ENCODE measurements around the gene NRARP. TPM values are rescaled to one million over a fixed set of nuclear protein-coding genes. Genes with fewer than 3 reads are reported as not detected.

The NRARP gene
- total RNA-seq, 1 experiment from 2014 or later, result 24.7 TPM

GRCh38 chr9:137303893-137304382 is 1.9 kb upstream of the NRARP start:
- H3K4me1 ChIP-seq, result peaks cover 23% of the 10 kb centered on the region
- no peak for DNase-seq
- no peaks in the 10 kb centered on the region for H3K36me3 ChIP-seq (ENCODE audit: control insufficient read depth, insufficient read depth, low read length)
- Mint-ChIP-seq H3K27me3 (ENCODE audit: insufficient read depth, unreplicated experiment) (no peaks in the 10 kb centered on the region), H3K27ac (ENCODE audit: unreplicated experiment) (no peak overlapping the region), H3K9me3 (ENCODE audit: unreplicated experiment) (no peaks in the 10 kb centered on the region), H3K4me1 (ENCODE audit: low read depth, unreplicated experiment) (no peaks in the 10 kb centered on the region), H3K36me3 (ENCODE audit: insufficient read depth, unreplicated experiment) (peaks cover 22% of the 10 kb centered on the region), H3K4me3 (ENCODE audit: unreplicated experiment) (peak overlapping the region; percentile 47)
- H3K9me3 ChIP-seq, result no peaks in the 10 kb centered on the region
- ChIA-PET CTCF (interaction anchor here (1.3 kb wide), 1 partner anchor 17 kb away, joined by 4 read pairs; no protein-coding TSS in a partner anchor), POLR2A (no interaction called here)
- no peaks in the 10 kb centered on the region for H3K27me3 ChIP-seq (replicated peaks; ENCODE audit: control insufficient read depth, insufficient read depth, low read length)
- intact Hi-C loops (cut with micrococcal nuclease; ENCODE audit: unreplicated experiment), result loop anchor here (5.0 kb wide), 1 partner anchor 118 kb away; the partner anchor contains the start of genes EXD3 and NOXA1
- no peak for TF ChIP-seq CTCF (IDR thresholded peaks at IDR 0.05; ENCODE audit: insufficient read depth in 1 of 2, low read depth in 1 of 2, low read length in 1 of 2, severe bottlenecking in 1 of 2, unreplicated experiment in 1 of 2)
- no TSS peak for BruUV-seq (replicated peaks)
- H3K4me3 ChIP-seq (ENCODE audit: low read depth, low read length), result no peak overlapping the region

- BruUV-seq (replicated peaks), result no TSS peak
- H3K9me3 ChIP-seq, result no peaks in the 10 kb centered on the region
- no peaks in the 10 kb centered on the region for H3K27me3 Mint-ChIP-seq (ENCODE audit: insufficient read depth, unreplicated experiment)
- no peaks in the 10 kb centered on the region for H3K4me1 Mint-ChIP-seq (ENCODE audit: low read depth, unreplicated experiment)
- POLR2A ChIA-PET, result no interaction called here
- no peaks in the 10 kb centered on the region for H3K36me3 ChIP-seq (ENCODE audit: control insufficient read depth, insufficient read depth, low read length)
- no peaks in the 10 kb centered on the region for H3K9me3 Mint-ChIP-seq (ENCODE audit: unreplicated experiment)
- intact Hi-C loops (cut with micrococcal nuclease; ENCODE audit: unreplicated experiment), result loop anchor here (5.0 kb wide), 1 partner anchor 119 kb away; the partner anchor contains the start of genes EXD3 and NOXA1
- peak overlapping the region; percentile 47 for H3K4me3 Mint-ChIP-seq (ENCODE audit: unreplicated experiment)
- no peaks in the 10 kb centered on the region for H3K27me3 ChIP-seq (replicated peaks; ENCODE audit: control insufficient read depth, insufficient read depth, low read length)
- no peak overlapping the region for H3K27ac Mint-ChIP-seq (ENCODE audit: unreplicated experiment)
- peak overlapping the region; percentile 57 for H3K4me3 ChIP-seq (ENCODE audit: low read depth, low read length)
- peaks cover 23% of the 10 kb centered on the region for H3K4me1 ChIP-seq
- CTCF ChIA-PET, result interaction anchor here (1.7 to 2.0 kb wide), 4 partner anchors 10 to 138 kb away, joined by 7 to 14 read pairs (median 8); partner anchors contain the start of gene ENTPD8
- H3K36me3 Mint-ChIP-seq (ENCODE audit: insufficient read depth, unreplicated experiment), result peaks cover 25% of the 10 kb centered on the region
- peak in 1 of 2 experiments; percentile 36 for DNase-seq
- TF ChIP-seq CTCF (IDR thresholded peaks at IDR 0.05; ENCODE audit: insufficient read depth in 1 of 2, low read depth in 1 of 2, low read length in 1 of 2, severe bottlenecking in 1 of 2, unreplicated experiment in 1 of 2), result no peak
Measured at GRCh38 chr9:137303151-137303892, 1.3 kb upstream of the NRARP start.

- no peaks in the 10 kb centered on the region for H3K27me3 ChIP-seq (replicated peaks; ENCODE audit: control insufficient read depth, insufficient read depth, low read length)
- CTCF ChIA-PET, result interaction anchor here (0.6 to 2.0 kb wide), 18 partner anchors 8 to 357 kb away, joined by 3 to 18 read pairs (median 6); partner anchors contain the start of genes ENTPD8, EXD3, MRPL41 and NOXA1
- BruUV-seq (replicated peaks), result TSS peak; percentile 34
- POLR2A ChIA-PET, result interaction anchor here (0.5 to 1.8 kb wide), 14 partner anchors 9 to 455 kb away, joined by 3 to 40 read pairs (median 6); partner anchors contain the start of genes ENTPD8, EXD3, MAN1B1 and NOXA1
- intact Hi-C loops (cut with micrococcal nuclease; ENCODE audit: unreplicated experiment), result loop anchor here (5.0 kb wide), 1 partner anchor 120 kb away; the partner anchor contains the start of genes EXD3 and NOXA1
- Mint-ChIP-seq H3K9me3 (ENCODE audit: unreplicated experiment) (no peaks in the 10 kb centered on the region), H3K27me3 (ENCODE audit: insufficient read depth, unreplicated experiment) (no peaks in the 10 kb centered on the region), H3K4me1 (ENCODE audit: low read depth, unreplicated experiment) (no peaks in the 10 kb centered on the region), H3K27ac (ENCODE audit: unreplicated experiment) (no peak overlapping the region), H3K4me3 (ENCODE audit: unreplicated experiment) (peak overlapping the region; percentile 90), H3K36me3 (ENCODE audit: insufficient read depth, unreplicated experiment) (peaks cover 25% of the 10 kb centered on the region)
- no peaks in the 10 kb centered on the region for H3K9me3 ChIP-seq
- DNase-seq, result peak; percentile 32 to 80
- H3K4me3 ChIP-seq (ENCODE audit: low read depth, low read length), result peak overlapping the region; percentile 57
- H3K36me3 ChIP-seq (ENCODE audit: control insufficient read depth, insufficient read depth, low read length), result no peaks in the 10 kb centered on the region
- TF ChIP-seq CTCF (IDR thresholded peaks at IDR 0.05; ENCODE audit: insufficient read depth in 1 of 2, low read depth in 1 of 2, low read length in 1 of 2, severe bottlenecking in 1 of 2, unreplicated experiment in 1 of 2), result peak; percentile 71 to 77
- peaks cover 18% of the 10 kb centered on the region for H3K4me1 ChIP-seq
Measured at GRCh38 chr9:137302449-137303150, 529 bp upstream of the NRARP start.

Data from Caco-2 (cell line).